ENCODE measurements around the gene RIN2. TPM values are rescaled to one million over a fixed set of nuclear protein-coding genes. Genes with fewer than 3 reads are reported as not detected.

Gene RIN2
- total and polyA plus RNA-seq, 2 of the 13 experiments (the other 11 are each of a cell fraction or from before 2014, with no cell fraction given) = 2.5 to 5.1 TPM

- Histone ChIP-seq H3K79me2 (ENCODE audit: insufficient read depth, low read length) (no peaks in the 10 kb centered on the region), H3K36me3 (replicated peaks in 1 of 2; ENCODE audit: control insufficient read depth in 1 of 2, insufficient read depth in 2 of 2, low read length in 2 of 2) (no peaks in the 10 kb centered on the region), H3K9ac (ENCODE audit: insufficient read depth, low read depth, low read length) (no peak overlapping the region), H3K9me3 (ENCODE audit: low read length) (peaks cover 9% of the 10 kb centered on the region; the same call in 1 of the 2 replicates), H3K4me1 (ENCODE audit: insufficient read depth, low read length) (no peaks in the 10 kb centered on the region), H2AFZ (ENCODE audit: low read length) (no peak overlapping the region), H3K27ac (ENCODE audit: extremely low read length, insufficient read depth, low read length) (no peak overlapping the region), H3K27me3 (ENCODE audit: control insufficient read depth in 1 of 2, insufficient read depth in 2 of 2, low read length in 2 of 2) (peaks cover 0 to 9% of the 10 kb centered on the region in 2 experiments; a peak in 1 of 5 replicates), H3K4me2 (ENCODE audit: low read depth, low read length) (no peak overlapping the region), H3K4me3 (replicated peaks in 1 of 3; ENCODE audit: insufficient read depth in 1 of 3, low read depth in 2 of 3, low read length in 3 of 3) (no peak overlapping the region), H4K20me1 (ENCODE audit: insufficient read depth, low read length) (no peaks in the 10 kb centered on the region)
- FAIRE-seq (no peak), ATAC-seq (no peak), DNase-seq (ENCODE audit: low spot score) (no peak)
- intact Hi-C loops (cut with micrococcal nuclease; ENCODE audit: unreplicated experiment) = no loop called here
- POLR2A ChIA-PET = no interaction called here
- in situ Hi-C loops (cut with HindIII; ENCODE audit: extremely low pct_ligation_motif_present, low pct_unique_long_range_greater_than_20kb) = no loop called here
- WGBS (ENCODE audit: low lambda C conversion rate) = 66% methylated on average over 1 of the region's 1 CpG
- BruUV-seq (replicated peaks) = no TSS peak
- CTCF ChIA-PET (ENCODE audit: low intra/inter-chr PET ratio, low total read pairs) = no interaction called here
- TF ChIP-seq HDAC2 (CRISPR knock-in tag; IDR thresholded peaks at IDR 0.05) (no peak), ZNF180 (CRISPR knock-in tag; IDR thresholded peaks at IDR 0.05; ENCODE audit: borderline replicate concordance, low read depth) (no peak), PRPF4 (IDR thresholded peaks at IDR 0.05; ENCODE audit: low read depth, low read length, poor library complexity, severe bottlenecking) (no peak), ATF5 (CRISPR knock-in tag; IDR thresholded peaks at IDR 0.05; ENCODE audit: low read depth) (no peak), ZNF788 (CRISPR knock-in tag; IDR thresholded peaks at IDR 0.05; ENCODE audit: borderline replicate concordance) (no peak), ZNF746 (CRISPR knock-in tag; IDR thresholded peaks at IDR 0.05) (no peak), ZNF230 (CRISPR knock-in tag; IDR thresholded peaks at IDR 0.05) (no peak), ZNF501 (CRISPR knock-in tag; IDR thresholded peaks at IDR 0.05) (no peak), ATF7-NPFF (CRISPR knock-in tag; IDR thresholded peaks at IDR 0.05; ENCODE audit: low read depth) (no peak), ZNF280D (CRISPR knock-in tag; IDR thresholded peaks at IDR 0.05) (no peak), RXRB (CRISPR knock-in tag; IDR thresholded peaks at IDR 0.05; ENCODE audit: borderline replicate concordance) (no peak), ZSCAN20 (CRISPR knock-in tag; IDR thresholded peaks at IDR 0.05; ENCODE audit: borderline replicate concordance) (no peak), NFATC3 (CRISPR knock-in tag; IDR thresholded peaks at IDR 0.05) (no peak)
Measured at GRCh38 chr20:19746396-19746795, 11.7 kb upstream of the RIN2 start.

Data from HepG2 (cell line).